NCI-H345 treated with DMSO at 0.1 percent for 48 hours (cell line): Measurements from ENCODE around the gene RDH13.
"Not testable (repeated sequence)": the region's sequence is repeated elsewhere in the genome, so short reads cannot be mapped to it uniquely, and the experiment has no call there.

Experiments
- DNase-seq: peaks from one replicate; lab custom pipeline; 2025; ENCODE audit not compliant: unreplicated experiment; lab: John Stamatoyannopoulos, UW

Gene RDH13

DNA sequence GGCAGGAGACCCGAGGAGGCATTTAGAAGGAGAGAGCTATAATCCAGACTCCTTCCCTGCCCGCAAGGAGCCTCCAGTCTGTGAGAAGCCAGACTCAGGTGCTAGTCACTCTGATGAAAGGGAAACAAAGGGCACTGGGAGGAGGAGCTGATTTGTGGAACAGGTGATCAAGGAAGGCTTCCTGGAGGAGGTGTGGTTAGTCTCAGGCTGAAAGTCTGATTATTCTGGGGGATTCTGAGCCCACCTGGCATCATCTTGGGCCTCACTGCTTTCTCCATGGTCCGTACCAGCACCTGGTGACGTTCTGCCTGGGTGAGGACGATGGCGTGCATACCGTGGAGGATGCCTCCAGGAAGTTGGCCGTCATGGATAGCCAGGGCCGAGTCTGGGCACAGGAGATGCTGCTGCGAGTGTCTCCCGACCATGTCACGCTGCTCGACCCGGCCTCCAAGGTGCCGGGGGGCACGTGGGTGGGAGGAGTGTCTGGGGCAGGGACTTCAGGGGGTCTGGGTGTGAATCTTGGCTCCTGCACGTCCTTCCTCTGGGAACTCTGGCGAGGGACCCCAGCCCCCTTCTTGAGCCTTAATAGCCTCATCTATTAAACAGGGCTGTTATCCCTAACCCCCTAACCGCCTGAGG is 16.6 kb upstream of the RDH13 start:
- DNase-seq, result no peak

DNA sequence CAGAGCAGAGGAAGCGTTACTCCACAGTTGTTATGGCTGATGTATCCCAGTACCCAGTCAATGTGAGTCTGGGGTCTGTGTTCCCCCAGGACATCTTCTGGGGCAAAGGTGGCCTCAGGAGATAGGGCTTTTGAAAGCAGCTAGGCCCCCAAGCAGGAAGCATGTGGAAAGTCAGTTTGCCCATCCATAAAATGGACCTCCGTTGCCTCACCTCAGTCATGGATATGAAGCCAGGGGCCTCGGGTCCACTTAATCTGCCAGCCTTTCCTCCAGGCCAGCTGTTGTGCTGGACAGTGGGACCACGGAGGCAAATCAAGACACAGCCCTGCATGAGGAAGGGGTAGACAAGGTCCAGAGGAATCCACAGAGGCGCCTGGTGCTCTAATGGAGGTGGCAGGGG is 16.0 kb upstream of the RDH13 start:
- DNase-seq, result no peak

DNA sequence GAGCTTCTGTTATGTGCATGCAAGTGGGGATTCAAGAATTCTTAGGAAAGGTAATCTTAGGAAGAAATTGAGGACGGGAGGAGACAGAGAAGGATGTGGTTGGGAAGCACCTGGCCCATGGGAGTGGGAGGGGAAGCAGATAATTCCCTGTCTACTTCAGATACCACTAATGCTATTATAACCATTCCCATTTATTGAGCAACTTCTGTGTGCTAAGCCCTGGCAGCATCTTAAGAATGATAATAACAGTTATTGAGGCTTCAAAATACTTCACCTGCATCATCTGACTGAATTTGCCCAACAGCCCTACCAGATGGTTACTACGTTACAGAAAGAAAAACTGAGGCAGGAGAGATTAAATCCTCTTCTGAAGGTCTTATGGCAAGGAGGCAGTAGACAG is 14.2 kb upstream of the RDH13 start:
- DNase-seq, result no peak

DNA sequence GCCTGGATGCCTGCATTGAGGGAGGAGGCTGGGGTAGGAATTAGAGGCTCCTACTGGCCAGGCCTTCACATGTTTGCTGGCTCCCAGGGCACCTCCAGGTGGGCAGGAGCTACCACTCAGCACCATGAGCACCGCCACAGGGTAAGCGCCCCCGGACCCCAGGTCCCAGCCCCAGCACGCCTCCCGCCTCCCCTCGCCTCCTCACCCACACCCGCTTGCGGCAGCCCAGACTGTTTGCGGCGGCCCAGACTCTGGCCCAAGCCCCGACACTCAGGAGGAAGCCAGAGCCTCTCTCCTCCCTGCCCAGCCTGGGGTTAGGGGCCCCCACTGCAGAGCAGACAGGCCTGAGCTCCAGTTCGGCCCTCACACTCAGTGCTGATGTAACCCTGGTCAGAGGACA is 13.4 kb upstream of the RDH13 start:
- DNase-seq, result no peak

DNA sequence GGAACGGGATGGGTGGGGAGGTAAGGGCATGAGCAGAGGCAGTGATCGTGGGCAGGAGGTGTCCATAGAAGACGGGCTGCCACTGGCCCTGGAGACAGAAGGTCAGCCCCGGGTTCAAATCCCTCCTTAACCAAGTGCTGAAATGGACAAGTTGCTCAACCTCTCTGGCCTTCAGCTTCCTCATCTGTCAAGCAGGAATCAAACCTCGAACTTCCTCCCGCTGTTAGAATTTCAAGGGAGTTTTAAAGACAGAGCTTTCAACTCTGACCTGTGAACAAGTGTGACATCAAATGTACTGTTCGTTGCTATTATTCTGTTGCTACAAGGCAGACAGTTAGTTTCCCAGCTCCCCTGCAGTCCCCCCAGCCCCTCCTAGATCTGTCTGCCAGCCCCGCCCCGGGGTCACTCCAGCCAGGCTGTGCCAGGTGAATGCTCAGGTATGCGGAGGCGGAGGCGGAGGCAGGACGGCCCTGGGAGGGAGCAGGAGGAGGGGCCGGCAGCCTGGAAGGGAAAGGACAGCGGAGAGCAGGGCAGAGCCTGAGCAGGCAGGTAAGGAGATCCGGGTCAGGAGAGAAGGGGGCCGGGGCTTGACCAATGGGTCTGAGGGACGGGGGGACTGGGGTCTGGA is 12.5 kb upstream of the RDH13 start, which contains the start of gene EPS8L1:
EPS8L1 (plus strand) TSS at position 499 of the 628 bp plus-strand sequence. CDS start 576 bp downstream, outside the sequence.
- DNase-seq, result no peak

DNA sequence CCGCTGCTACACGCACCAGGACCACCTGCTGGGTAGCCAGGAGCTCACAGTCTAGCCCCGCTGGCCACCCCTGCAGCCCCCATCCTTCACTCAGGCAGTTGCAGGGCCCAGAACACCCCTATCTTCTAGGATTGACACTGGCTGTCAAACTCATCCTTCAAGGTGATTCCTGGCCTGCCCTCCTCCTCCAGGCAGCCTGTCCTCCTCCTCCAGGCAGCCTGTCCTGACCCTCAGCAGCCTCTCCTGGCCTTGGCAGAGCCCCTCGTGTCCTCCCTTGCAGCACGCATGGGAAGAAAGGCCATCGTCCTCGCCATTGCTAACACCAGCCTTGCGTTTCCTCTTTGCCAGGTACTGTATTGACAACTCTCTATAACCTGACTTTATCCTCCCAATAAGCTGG is 9.0 kb upstream of the RDH13 start:
- no peak for DNase-seq

DNA sequence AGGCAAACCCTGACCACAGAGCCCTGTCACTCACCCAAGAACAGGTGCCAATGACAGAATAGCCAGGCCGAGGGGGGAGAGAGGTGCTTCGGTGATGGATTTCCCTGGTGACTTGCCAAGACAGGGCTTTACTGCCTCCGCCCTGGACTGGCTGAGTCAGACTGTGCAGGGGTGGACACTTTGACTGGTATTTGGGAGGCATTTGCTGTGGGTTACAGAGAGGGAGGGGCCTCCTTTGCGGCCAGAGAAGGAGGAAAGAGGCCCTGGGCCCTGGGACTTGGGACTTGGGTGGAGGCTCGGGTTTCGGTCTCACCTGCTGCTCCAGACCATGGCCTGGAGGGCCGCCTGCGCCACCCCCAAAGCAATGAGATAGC is 8.2 kb upstream of the RDH13 start:
- DNase-seq, result no peak

DNA sequence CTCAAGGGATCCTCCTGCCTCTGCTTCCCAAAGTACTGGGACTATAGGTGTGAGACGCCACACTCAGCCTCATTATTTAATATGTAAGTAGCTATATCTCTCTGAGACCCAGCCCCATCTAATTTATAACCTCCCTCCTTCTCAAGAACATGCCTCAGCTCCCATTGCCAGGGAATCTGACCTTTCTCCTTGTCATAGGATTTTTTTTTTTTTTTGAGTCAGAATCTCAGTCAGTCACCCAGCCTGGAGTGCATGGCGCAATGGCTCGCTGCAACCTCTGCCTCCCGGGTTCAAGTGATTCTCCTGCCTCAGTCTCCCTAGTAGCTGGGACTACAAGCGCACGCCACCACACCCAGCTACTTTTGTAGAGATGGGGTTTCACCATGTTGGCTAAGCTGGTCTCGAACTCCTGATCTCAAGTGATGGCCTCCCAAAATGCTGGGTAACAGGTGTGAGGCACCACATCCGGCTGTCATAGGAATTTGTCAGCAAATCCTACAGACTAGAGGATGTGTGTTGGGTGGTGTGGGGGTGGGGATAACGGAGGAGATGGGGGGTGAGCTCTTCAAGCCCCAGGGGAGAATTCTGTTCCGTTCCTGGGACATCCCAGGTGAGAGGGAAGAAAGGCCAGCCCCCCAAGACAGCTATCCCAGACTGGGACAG is 7.6 kb upstream of the RDH13 start:
- no peak for DNase-seq

DNA sequence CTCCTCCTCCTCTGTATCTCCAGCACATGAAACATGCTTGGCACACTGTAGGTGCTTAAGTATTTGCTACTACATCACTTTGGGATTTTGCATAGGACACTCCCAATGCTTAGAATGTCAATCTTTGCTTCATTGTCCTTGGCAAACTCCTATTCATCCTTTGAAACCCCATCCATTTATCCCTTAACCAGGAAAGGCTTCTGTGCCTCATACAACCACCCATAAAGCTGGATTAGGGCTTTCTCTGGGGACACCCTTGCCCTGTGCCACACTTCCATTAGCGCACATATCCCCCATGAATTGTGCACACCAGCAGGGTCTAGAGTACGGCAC is 6.9 kb upstream of the RDH13 start:
- no peak for DNase-seq

DNA sequence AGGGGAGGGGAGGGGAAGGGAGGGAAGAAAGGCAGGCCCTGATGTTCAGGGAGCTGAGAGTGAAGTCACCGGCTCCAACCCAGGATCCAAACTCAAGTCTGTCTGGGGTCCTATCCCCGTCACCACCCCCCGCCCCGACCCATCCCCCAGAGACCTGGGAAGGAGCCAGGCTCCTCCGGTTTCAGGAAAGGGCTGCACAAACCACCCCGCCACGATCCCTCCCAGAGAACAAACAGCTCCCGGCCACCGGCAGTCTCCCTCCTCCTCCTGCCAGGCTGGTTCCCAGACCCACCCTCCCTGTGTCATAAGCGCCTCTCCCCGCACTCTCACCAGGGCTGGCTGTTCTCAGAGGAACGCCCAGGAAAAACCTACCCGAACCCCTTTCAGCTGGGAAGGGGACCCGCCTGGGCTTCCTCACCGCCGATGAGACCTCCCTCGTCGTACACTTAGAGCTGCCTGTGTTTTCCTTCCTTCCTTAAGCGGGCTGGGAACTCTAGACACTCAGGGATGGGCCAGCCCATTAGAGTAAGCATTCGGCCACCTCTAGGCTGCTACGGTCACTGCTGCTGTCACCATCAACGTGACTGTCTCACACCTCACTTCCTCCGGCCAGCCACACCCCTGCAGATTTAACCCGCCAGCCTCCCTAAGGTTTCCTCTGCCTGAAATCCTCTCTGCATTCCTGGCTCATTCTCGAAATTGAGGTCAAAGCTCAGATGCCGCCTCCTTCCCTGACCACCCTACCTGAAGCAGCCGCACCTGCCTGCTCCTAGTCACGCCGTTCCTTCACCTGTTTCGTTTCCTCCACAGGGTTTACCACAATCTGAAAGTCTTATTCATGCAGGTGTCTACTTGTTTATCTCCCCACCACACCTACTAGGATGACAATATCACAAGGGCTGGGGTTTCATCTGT is 6.3 kb upstream of the RDH13 start:
- no peak for DNase-seq

DNA sequence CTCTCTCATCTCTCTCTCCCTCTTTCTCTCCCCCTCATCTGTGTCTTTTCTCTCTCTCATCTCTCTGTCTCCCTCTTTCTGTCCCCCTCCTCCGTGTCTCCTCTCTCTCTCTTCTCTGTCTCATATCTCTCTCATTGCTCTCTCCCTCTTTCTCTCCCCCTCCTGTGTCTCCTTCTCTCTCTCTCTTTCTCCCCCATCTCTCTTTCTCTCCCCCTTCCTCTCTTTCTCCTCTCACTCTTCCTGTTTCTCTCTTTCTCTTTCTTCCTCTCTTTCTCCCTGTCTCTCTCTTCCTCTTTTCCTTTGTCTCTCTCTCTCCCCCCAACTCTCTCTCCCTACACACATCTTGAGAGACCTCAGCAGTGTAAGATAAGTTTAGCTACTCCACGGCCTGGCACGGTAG is 4.9 kb upstream of the RDH13 start:
- no peak for DNase-seq

DNA sequence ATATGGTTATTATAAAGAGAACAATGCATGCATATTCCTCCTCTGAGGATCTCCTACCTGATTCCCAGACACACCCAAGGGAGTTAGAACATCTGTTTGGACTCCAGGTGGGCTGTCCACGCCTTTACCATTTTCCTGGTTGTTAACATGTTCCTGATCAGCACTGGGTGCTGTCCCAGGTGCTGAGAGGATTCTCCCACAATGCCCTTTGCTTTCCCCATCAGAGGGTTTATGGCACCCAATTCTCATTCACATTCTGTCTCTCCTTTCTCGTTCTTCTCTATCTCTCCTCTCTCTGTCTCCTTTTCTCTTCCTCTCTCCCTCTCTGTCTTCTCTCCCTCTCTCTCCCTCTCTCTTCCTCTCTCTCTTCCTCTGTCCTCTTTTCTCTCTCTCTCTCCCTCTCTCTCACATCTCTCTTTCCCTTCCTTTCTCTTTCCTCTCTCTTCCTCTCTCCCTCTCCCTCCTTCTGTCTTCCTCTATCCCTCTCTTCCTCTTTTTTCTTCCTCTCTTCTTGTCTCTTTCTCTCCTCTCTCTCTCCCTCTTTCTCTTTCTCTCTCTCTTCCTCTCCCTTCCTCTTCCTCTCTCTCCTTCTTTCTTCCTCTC is 3.3 kb upstream of the RDH13 start:
- DNase-seq, result no peak

DNA sequence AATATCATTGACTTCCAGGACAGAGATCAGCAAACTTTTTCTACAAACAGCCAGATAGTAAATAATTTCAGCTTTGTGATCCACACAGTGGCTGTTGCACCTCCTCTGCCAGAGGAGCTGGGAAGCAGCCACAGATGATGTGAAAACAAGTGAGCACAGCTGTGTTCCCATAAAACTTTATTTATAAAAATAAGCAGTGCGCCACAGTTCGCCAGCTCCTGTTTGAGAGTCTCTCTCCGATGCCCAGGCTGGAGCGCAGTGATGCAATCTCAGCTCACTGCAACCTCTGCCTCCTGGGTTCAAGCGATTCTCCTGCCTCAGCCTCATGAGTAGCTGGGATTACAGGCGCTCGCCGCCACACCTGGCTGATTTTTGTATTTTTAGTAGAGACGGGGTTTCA is 2.6 kb upstream of the RDH13 start:
- not testable (repeated sequence) for DNase-seq

DNA sequence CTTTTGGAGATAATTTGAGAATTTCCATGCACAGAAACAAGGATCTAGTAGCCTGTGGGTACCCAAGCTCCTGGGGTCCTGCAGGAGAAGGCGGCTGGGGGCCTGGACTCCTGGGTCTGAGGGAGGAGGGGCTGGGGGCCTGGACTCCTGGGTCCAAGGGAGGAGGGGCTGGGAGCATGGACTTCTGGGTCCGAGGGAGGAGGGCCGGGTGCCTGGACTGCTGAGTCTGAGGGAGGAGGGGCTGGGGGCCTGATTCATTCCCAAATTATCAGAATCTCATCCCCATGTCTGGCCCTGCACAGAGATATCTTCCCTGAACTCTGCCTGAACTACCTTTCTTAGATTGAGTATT is 520 bp upstream of the RDH13 start:
- DNase-seq, result no peak

DNA sequence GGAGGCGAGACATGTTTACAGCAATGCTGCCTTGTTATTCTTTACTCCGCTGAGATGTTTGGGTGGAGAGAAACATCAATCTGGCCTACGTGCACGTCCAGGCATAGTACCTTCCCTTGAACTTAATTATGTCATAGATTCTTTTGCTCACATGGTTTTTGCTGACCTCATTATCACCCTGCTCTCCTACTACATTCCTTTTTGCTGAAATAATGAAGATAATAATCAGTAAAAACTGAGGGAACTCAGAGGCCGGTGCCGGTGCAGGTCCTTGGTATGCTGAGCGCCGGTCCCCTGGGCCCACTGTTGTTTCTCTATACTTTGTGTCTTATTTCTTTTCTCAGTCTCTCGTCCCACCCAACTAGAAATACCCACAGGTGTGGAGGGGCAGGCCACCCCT is 2.7 kb downstream of the RDH13 start:
- not testable (repeated sequence) for DNase-seq

DNA sequence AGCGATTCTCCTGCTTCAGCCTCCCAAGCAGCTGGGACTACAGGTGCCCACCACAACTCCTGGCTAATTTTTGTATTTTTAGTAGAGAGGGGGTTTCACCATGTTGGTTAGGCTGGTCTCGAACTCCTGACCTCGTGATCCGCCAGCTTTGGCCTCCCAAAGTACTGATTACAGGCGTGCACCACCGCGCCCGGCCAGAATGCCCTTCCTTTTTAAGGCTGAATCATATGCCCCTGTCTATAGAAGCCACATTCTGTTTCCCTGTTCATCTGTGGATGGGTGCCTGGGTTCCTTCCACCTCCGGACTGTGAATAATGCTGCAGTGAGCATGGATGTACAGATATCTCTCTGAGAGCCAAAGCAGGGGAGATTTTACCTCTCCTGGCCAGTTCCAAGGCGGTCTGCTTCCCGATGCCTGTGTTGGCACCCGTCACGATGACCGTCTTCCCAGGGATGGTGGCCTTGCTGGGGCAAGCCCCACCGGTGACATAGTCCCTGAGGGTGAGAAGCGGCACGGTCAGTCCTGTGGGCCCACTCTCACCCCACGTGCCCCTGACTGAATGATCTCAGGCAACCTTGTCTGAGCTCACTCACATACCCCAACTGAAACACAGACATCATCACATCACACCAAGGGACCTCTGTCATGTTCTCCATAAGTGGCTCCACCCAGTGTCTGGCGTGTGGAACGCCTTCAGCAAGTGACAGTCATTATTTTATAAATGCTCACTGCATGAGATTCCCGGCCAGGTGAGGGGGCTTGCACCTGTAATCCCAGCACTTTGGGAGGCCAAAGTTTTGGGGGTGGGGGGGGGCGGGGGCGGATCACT is 4.0 kb downstream of the RDH13 start:
- no peak for DNase-seq

DNA sequence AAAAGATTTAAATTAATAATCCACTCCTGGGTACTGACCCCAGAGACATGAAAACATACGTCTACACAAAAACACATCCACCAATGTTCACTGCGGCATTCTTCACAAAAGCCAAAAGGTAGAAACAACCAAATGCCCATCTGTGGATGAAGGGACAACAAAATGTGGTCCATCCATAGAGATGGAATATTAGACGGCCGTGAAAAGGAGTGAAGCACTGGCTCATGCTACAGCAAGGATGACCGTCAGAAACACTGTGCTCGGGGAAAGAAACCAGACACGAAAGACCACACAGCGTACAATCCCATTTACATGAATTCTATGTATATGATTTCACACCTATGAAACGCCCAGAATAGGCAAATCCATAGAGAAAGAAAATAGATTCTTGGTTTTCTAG is 6.1 kb downstream of the RDH13 start:
- no peak for DNase-seq

DNA sequence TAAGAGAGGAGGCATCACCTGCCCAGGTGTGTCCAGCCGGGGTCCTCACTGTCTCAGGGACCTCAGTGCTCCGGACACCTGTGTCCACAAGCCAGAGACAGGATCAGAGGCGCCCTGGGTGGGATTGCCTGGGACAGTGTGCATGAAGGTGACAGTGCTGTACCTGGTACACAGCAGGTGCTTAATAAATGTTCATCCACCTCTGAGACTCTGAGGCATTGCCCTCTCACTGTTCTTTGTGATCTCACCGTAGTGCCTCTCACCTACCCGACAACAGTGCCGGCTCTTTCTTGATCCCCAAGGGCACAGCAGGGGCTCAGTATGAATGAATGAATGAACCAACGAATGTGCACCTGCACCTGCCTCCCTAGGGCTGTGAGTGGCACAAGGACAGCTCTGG is 9.2 kb downstream of the RDH13 start:
- no peak for DNase-seq

DNA sequence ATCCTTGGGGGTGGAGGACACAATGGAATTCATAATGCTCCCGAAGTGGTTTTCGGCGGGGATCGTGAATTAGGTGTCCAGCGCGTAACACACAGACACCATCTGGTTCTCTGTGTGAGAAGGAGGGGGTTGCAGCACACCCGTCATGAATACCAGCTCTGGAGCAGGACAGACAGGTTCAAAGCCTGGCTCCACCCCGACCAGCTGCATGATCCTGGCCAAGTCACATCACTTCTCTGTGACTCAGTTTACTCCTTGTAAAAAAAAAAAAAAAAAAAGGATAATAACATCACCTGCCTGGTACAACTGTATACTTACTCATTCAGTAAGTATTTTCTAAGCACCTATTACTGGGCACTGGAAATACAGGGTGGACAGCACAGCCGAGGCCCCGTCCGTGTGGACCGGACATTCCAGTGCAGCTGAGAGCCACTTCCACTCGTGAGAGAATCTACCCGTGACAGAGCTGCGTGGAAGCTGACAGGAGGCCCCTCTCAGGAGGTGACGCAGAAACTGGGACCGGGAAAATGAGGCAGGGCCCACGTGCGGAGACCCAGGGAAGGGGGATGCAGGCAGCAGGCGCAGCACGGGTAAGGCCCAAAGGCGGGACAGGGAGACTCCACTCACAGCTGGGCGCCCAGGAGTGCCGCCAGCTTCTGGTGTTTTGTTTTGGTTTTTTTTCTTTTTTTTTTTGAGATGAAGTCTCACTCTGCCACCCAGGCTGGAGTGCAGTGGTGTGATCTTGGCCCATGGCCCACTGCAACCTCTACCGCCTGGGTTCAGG is 12.0 kb downstream of the RDH13 start:
- DNase-seq, result no peak

DNA sequence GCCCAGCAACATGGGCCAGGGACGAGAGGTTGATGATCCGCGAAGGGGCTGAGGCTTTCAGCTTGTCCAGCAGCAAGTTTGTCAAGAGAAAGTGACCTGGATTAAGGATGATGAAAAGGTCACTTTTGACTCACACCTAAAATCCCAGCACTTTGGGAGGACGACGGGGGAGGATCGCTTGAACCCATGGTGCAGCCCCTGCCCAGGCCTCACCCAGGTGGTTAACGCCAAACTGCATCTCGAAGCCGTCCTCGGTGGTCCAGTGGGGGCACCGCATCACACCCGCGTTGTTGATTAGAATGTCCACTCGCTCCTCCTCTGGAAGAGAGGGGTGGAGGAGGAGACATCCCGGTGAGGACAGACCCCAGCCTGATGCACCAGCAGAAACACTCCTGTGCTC is 14.5 kb downstream of the RDH13 start:
- DNase-seq, result no peak
